ENCODE results near the gene MSX2. TPM values are rescaled to one million over a fixed set of nuclear protein-coding genes. Genes with fewer than 3 reads are reported as not detected.

The MSX2 gene
- total RNA-seq, 1 donor from 2014 or later, result 2.3 TPM

DNA sequence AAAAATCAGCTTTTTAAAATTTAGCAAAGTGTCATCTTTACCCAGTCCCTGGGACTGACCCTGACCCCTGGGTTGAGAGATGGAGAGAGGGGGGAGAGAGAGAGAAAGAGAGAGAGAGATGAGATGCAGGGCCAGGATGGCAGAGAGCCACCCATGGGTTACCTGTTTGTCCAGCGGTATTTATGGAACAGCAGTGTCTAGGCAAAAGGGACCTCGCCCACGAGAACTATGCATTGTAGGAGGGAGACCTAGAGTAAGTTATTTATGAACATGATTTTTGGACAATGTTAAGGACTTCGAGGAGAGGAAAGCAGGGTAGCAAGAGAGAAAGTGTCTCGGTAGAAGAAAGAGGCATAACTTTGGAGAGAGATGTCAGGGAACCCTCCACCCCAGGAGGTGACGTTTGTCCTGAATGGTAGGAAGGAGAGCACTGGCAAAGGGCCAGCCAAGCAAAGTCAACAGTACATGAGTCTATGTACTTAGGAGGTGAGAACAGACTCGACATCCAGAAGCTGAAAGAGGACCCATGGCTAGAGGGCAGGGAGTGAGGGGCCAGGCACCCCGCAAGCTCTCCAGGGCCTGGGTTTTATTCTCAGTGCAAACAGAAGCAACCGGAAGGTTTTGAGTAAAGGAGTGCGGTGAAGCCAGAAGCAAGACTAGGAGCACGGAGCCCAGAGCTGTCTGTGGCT lies 30.5 kb upstream of the MSX2 start:
- Mint-ChIP-seq H3K4me1 (ENCODE audit: low read depth) (peaks cover 15% of the 10 kb centered on the region), H3K9me3 (ENCODE audit: low read depth) (no peaks in the 10 kb centered on the region), H3K27me3 (ENCODE audit: low read depth) (peaks cover 51% of the 10 kb centered on the region), H3K4me3 (ENCODE audit: unreplicated experiment) (no peak overlapping the region), H3K27ac (ENCODE audit: unreplicated experiment) (no peak overlapping the region), H3K36me3 (ENCODE audit: low read depth) (no peaks in the 10 kb centered on the region)
- TF ChIP-seq, protein P1, sequence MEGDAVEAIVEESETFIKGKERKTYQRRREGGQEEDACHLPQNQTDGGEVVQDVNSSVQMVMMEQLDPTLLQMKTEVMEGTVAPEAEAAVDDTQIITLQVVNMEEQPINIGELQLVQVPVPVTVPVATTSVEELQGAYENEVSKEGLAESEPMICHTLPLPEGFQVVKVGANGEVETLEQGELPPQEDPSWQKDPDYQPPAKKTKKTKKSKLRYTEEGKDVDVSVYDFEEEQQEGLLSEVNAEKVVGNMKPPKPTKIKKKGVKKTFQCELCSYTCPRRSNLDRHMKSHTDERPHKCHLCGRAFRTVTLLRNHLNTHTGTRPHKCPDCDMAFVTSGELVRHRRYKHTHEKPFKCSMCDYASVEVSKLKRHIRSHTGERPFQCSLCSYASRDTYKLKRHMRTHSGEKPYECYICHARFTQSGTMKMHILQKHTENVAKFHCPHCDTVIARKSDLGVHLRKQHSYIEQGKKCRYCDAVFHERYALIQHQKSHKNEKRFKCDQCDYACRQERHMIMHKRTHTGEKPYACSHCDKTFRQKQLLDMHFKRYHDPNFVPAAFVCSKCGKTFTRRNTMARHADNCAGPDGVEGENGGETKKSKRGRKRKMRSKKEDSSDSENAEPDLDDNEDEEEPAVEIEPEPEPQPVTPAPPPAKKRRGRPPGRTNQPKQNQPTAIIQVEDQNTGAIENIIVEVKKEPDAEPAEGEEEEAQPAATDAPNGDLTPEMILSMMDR (IDR thresholded peaks at IDR 0.05), result no peak
- no peak for DNase-seq (ENCODE audit: low spot score)

DNA sequence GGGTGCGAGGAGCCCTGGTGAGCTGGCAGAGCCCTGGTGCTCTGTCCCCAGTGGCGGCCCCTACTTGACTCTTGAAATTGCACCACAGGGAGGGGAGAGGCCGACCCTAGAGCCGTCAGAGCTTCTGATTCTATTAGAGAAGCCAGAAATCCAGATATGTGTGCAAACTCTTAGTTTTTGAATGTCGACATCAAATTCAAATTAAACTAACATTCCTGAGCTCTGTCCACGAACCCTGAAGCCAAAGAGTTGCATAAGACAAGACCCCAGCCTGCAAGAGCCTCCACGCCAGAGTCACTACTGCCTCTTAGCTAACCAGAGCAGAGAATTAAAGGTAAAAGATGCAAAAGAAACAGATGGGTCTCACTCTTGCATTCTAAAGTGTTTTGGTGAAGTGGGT lies 29.8 kb upstream of the MSX2 start:
- Mint-ChIP-seq H3K9me3 (ENCODE audit: low read depth) (no peaks in the 10 kb centered on the region), H3K27ac (ENCODE audit: unreplicated experiment) (no peak overlapping the region), H3K27me3 (ENCODE audit: low read depth) (peaks cover 47% of the 10 kb centered on the region), H3K4me3 (ENCODE audit: unreplicated experiment) (no peak overlapping the region), H3K36me3 (ENCODE audit: low read depth) (no peaks in the 10 kb centered on the region), H3K4me1 (ENCODE audit: low read depth) (peaks cover 15% of the 10 kb centered on the region)
- no peak for DNase-seq (ENCODE audit: low spot score)
- TF ChIP-seq, protein P1 (IDR thresholded peaks at IDR 0.05), result no peak

DNA sequence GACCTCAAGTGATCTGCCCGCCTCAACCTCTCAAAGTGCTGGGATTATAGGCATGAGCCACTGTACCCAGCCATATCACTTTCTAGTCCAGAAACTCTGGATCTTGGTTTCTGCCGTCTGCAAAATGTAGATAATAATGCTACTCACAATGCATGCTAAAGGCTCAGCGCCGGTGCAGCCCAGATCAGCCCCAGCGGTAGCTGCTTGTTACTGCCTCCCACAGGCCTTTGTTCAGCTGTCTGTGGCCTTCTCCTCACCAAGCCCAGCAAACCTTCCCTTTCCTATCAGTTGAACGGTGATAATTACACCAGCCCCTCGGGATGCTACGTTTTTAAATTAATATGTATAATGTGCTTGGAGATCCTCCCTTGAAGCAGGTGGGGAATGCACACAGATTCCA lies 26.2 kb upstream of the MSX2 start:
- DNase-seq (ENCODE audit: low spot score), result no peak
- H3K36me3 Mint-ChIP-seq (ENCODE audit: low read depth), result no peaks in the 10 kb centered on the region
- H3K4me3 Mint-ChIP-seq (ENCODE audit: unreplicated experiment), result no peak overlapping the region
- TF ChIP-seq, protein P1 (IDR thresholded peaks at IDR 0.05), result no peak
- H3K9me3 Mint-ChIP-seq (ENCODE audit: low read depth), result no peaks in the 10 kb centered on the region
- peaks cover 4% of the 10 kb centered on the region for H3K4me1 Mint-ChIP-seq (ENCODE audit: low read depth)
- peaks cover 26% of the 10 kb centered on the region for H3K27me3 Mint-ChIP-seq (ENCODE audit: low read depth)
- H3K27ac Mint-ChIP-seq (ENCODE audit: unreplicated experiment), result no peak overlapping the region

DNA sequence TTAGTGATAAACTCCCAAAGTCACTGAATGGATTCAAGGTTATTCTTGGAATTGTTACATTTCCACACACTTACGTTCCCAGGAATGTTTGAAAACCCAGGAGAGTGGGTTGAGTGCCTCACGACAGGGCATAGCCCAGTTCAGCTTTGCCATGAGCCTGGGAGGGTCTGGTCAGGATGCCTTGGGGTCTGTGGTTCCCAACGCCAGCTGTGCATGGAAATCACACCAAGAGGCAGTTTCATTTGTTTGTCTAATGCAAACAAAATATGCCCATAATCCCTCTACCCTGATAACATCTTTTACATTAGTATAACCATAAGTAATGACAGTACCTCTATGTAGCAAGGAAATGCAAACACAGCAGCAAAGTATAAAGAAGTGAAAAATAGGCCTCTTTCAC lies 25.3 kb upstream of the MSX2 start:
- DNase-seq (ENCODE audit: low spot score), result no peak
- Mint-ChIP-seq H3K4me3 (ENCODE audit: unreplicated experiment) (no peak overlapping the region), H3K36me3 (ENCODE audit: low read depth) (no peaks in the 10 kb centered on the region), H3K4me1 (ENCODE audit: low read depth) (no peaks in the 10 kb centered on the region), H3K27me3 (ENCODE audit: low read depth) (peaks cover 17% of the 10 kb centered on the region), H3K9me3 (ENCODE audit: low read depth) (no peaks in the 10 kb centered on the region), H3K27ac (ENCODE audit: unreplicated experiment) (no peak overlapping the region)
- TF ChIP-seq, protein P1 (IDR thresholded peaks at IDR 0.05), result no peak

DNA sequence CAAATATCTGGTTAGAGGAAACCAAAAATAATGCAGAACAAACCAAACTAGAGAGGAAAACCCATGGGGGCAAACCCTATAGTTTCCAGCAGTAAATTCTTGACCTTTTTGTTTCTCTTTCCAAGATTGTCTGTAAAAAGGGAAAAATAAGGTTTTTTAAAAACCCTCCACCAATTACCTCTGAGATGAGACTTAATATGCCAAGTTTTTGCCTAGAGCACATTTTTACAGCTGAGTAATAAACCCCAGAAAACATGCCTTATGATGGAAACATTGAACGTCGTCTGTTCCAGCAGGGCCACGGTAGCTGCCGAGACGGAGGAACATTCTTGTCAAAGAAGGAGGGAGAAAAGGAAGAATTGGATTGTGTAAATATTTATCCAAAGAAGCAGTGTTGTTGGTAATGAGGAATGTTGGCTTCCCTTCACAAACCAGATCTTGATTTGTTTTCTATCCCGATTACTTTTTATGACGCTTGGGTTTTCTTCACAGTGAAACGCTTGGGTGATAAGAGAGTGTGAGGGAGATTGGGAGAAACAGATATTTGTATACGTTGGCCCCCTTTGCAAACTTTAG lies 17.3 kb upstream of the MSX2 start:
- DNase-seq (ENCODE audit: low spot score), result no peak
- TF ChIP-seq, protein P1 (IDR thresholded peaks at IDR 0.05), result no peak
- H3K9me3 Mint-ChIP-seq (ENCODE audit: low read depth), result no peaks in the 10 kb centered on the region
- no peak overlapping the region for H3K4me3 Mint-ChIP-seq (ENCODE audit: unreplicated experiment)
- H3K27ac Mint-ChIP-seq (ENCODE audit: unreplicated experiment), result no peak overlapping the region
- H3K36me3 Mint-ChIP-seq (ENCODE audit: low read depth), result no peaks in the 10 kb centered on the region
- peaks cover 8% of the 10 kb centered on the region for H3K27me3 Mint-ChIP-seq (ENCODE audit: low read depth)
- peaks cover 21% of the 10 kb centered on the region for H3K4me1 Mint-ChIP-seq (ENCODE audit: low read depth)

All from chondrocyte (in vitro differentiated cells).